HepG2 (cell line): ENCODE data around the gene SMAD1. TPM values are rescaled to one million over a fixed set of nuclear protein-coding genes. Genes with fewer than 3 reads are reported as not detected.

Experiments used
- ATAC-seq: fragments of 200-7000 bp; cut with Tn5 transposase; 3 replicates; pipeline ENCODE4 v1.9.1; 2020; ENCODE audit warnings: mild to moderate bottlenecking, moderate library complexity
- BruUV-seq: library from RNA; stranded (reverse); fragments of 400-500 nt; replicated peaks from 2 replicates; lab custom pipeline; 2021; lab: Mats Ljungman, UMichigan
- CTCF ChIA-PET: fragments of 300-600 bp; formaldehyde crosslinking; extraction: SDS; loops from one replicate; lab custom pipeline; 2021; ENCODE audit warnings: low total read pairs, inconsistent platforms, low intra/inter-chr PET ratio; lab: Yijun Ruan, JAX
- POLR2A ChIA-PET: fragments of 350-600 bp; sonication (Branson Sonifier 250); formaldehyde crosslinking; loops from one replicate; lab custom pipeline; 2020; ENCODE audit warnings: antibody characterized with exemption, inconsistent platforms; lab: Yijun Ruan, JAX
- DNase-seq: peaks from one replicate; pipeline ENCODE4 v3.0.0-alpha.2; 2015; ENCODE audit warnings: low spot score
- FAIRE-seq: peaks from 3 replicates; lab custom pipeline; 2011; peaks lifted over from hg19 to GRCh38; lab: Jason Lieb, UNC
- H2AFZ ChIP-seq: one replicate; pipeline ENCODE4 v1.6.1; 2011; ENCODE audit warnings: low read length, inconsistent platforms
- H3K27ac ChIP-seq: fragments of 300-600 bp; 3 replicates; pipeline ENCODE4 v1.8.0; 2011; ENCODE audit warnings: mixed run types, mild to moderate bottlenecking, mixed read lengths, low read length, inconsistent platforms; ENCODE audit not compliant: insufficient read depth; ENCODE audit errors: extremely low read length
- H3K27me3 ChIP-seq, 2 experiments: fragments of 200-600 bp in 1 of 2; 2 replicates in 1 of 2; 3 replicates in 1 of 2; pipeline versions ENCODE4 v1.6.0 to v1.8.0; 2011; ENCODE audit warnings: low read length in 2 of 2, mild to moderate bottlenecking in 2 of 2, moderate library complexity in 2 of 2, inconsistent platforms in 1 of 2; ENCODE audit not compliant: insufficient read depth in 2 of 2, control insufficient read depth in 1 of 2
- H3K36me3 ChIP-seq, 2 experiments: fragments of 200-600 bp in 1 of 2; replicated peaks in 1 of 2; 2 replicates in 1 of 2; 3 replicates in 1 of 2; pipeline versions ENCODE4 v1.5.1 to v1.8.0; 2011; ENCODE audit warnings: low read length in 2 of 2, inconsistent platforms in 1 of 2; ENCODE audit not compliant: insufficient read depth in 2 of 2, control insufficient read depth in 1 of 2
- H3K4me1 ChIP-seq: 2 replicates; pipeline ENCODE4 v1.5.1; 2012; ENCODE audit warnings: low read length, inconsistent platforms; ENCODE audit not compliant: insufficient read depth
- H3K4me2 ChIP-seq: 2 replicates; pipeline ENCODE4 v1.6.0; 2011; ENCODE audit warnings: low read depth, low read length, inconsistent platforms
- H3K4me3 ChIP-seq, 3 experiments: fragments of 200-600 bp in 1 of 3; sonication (generic), shearing (Covaris generic) in 1 of 3; replicated peaks in 1 of 3; 2 replicates each; pipeline ENCODE4 v1.5.1; 2011 to 2016; ENCODE audit warnings: low read length in 3 of 3, inconsistent platforms in 2 of 3, low read depth in 2 of 3, mild to moderate bottlenecking in 2 of 3, control low read depth in 1 of 3, mixed read lengths in 1 of 3; ENCODE audit not compliant: insufficient read depth in 1 of 3
- H3K79me2 ChIP-seq: one replicate; pipeline ENCODE4 v1.6.1; 2011; ENCODE audit warnings: low read length, inconsistent platforms; ENCODE audit not compliant: insufficient read depth
- H3K9ac ChIP-seq: 2 replicates; pipeline ENCODE4 v1.6.0; 2011; ENCODE audit warnings: mild to moderate bottlenecking, low read depth, low read length, inconsistent platforms; ENCODE audit not compliant: insufficient read depth
- H3K9me3 ChIP-seq: 2 replicates; pipeline ENCODE4 v1.5.1; 2012; ENCODE audit warnings: mild to moderate bottlenecking, low read length
- H4K20me1 ChIP-seq: 2 replicates; pipeline ENCODE4 v1.6.0; 2011; ENCODE audit warnings: inconsistent platforms, mild to moderate bottlenecking, low read length, moderate library complexity; ENCODE audit not compliant: insufficient read depth
- CTCF ChIP-seq: sonication (generic); formaldehyde crosslinking; IDR thresholded peaks from 2 replicates; pipeline ENCODE4 v1.5.0; 2020; ENCODE audit warnings: mild to moderate bottlenecking, missing genetic modification reagents, moderate library complexity
- HDAC2 ChIP-seq: sonication (generic); formaldehyde crosslinking; IDR thresholded peaks from 2 replicates; pipeline ENCODE4 v1.4.0; 2020; ENCODE audit warnings: missing genetic modification reagents
- HMG20B ChIP-seq: conservative IDR thresholded peaks from 2 replicates; pipeline ENCODE4 v1.6.1; 2016; ENCODE audit warnings: missing genetic modification reagents, missing compliant biosample characterization
- KLF12 ChIP-seq: sonication (generic); formaldehyde crosslinking; IDR thresholded peaks from 2 replicates; pipeline ENCODE4 v1.4.0; 2020; ENCODE audit warnings: missing genetic modification reagents, borderline replicate concordance
- KLF13 ChIP-seq: sonication (generic); formaldehyde crosslinking; IDR thresholded peaks from 2 replicates; pipeline ENCODE4 v1.4.0; 2020; ENCODE audit warnings: mild to moderate bottlenecking, missing genetic modification reagents
- MTA1 ChIP-seq: sonication (generic); formaldehyde crosslinking; IDR thresholded peaks from 2 replicates; pipeline ENCODE4 v1.4.0; 2020; ENCODE audit warnings: missing genetic modification reagents, mild to moderate bottlenecking, borderline replicate concordance
- NFATC3 ChIP-seq: sonication (generic); formaldehyde crosslinking; IDR thresholded peaks from 2 replicates; pipeline ENCODE4 v1.5.1; 2020; ENCODE audit warnings: mild to moderate bottlenecking, missing genetic modification reagents
- NFIB ChIP-seq: sonication (generic); formaldehyde crosslinking; IDR thresholded peaks from 2 replicates; pipeline ENCODE4 v1.9.0; 2021; ENCODE audit warnings: missing genetic modification reagents, mild to moderate bottlenecking, borderline replicate concordance
- RARA ChIP-seq: IDR thresholded peaks from 2 replicates; pipeline ENCODE4 v1.6.1; 2016; ENCODE audit warnings: missing genetic modification reagents, missing compliant biosample characterization
- SATB2 ChIP-seq: sonication (generic); formaldehyde crosslinking; IDR thresholded peaks from 2 replicates; pipeline ENCODE4 v1.5.0; 2020; ENCODE audit warnings: missing genetic modification reagents
- U2AF2 ChIP-seq: fragments of 200-400 bp; formaldehyde crosslinking; IDR thresholded peaks from 2 replicates; pipeline ENCODE4 v1.6.1; 2017; ENCODE audit warnings: low read depth, mild to moderate bottlenecking, low read length
- ZFP62 ChIP-seq: sonication (generic); formaldehyde crosslinking; IDR thresholded peaks from 2 replicates; pipeline ENCODE4 v1.4.0; 2020; ENCODE audit warnings: missing genetic modification reagents
- ZNF207 ChIP-seq: fragments of 450-650 bp; IDR thresholded peaks from 2 replicates; pipeline ENCODE4 v1.6.1; 2016; ENCODE audit warnings: antibody characterized with exemption, borderline replicate concordance
- ZNF343 ChIP-seq: sonication (generic); formaldehyde crosslinking; IDR thresholded peaks from 2 replicates; pipeline ENCODE4 v1.4.0; 2020; ENCODE audit warnings: mild to moderate bottlenecking, missing genetic modification reagents
- ZNF615 ChIP-seq: sonication (generic); formaldehyde crosslinking; IDR thresholded peaks from 2 replicates; pipeline ENCODE4 v1.5.0; 2020; ENCODE audit warnings: mild to moderate bottlenecking, missing genetic modification reagents, borderline replicate concordance
- ZNF770 ChIP-seq: sonication (generic); formaldehyde crosslinking; IDR thresholded peaks from 2 replicates; pipeline ENCODE4 v1.5.0; 2020; ENCODE audit warnings: mild to moderate bottlenecking, missing genetic modification reagents
- ZNF850 ChIP-seq: sonication (generic); formaldehyde crosslinking; conservative IDR thresholded peaks from 2 replicates; pipeline ENCODE4 v1.9.0; 2021; ENCODE audit warnings: mild to moderate bottlenecking, missing genetic modification reagents
- WGBS: methylation state at CpG from one replicate; pipeline ENCODE4 v1.1.6; 2017; ENCODE audit warnings: low lambda C conversion rate; 5-methylcytosine and 5-hydroxymethylcytosine counted together
- in situ Hi-C: cut with HindIII; loops from 2 replicates; pipeline ENCODE4 v1.10.0; 2017; ENCODE audit warnings: low pct_unique_long_range_greater_than_20kb; ENCODE audit not compliant: extremely low pct_ligation_motif_present
- intact Hi-C: fragments of 100-400 bp; cut with micrococcal nuclease; formaldehyde crosslinking; loops from one replicate; pipeline ENCODE4 v1.10.0; 2022; ENCODE audit not compliant: unreplicated experiment
- polyA plus RNA-seq, 8 experiments: library from polyadenylated mRNA; depleted of rRNA in 3 of 8; stranded (reverse) in 7 of 8; unstranded in 1 of 8; fragments of >200 nt; fragmentation: Illumina TruSeq in 4 of 8; extraction: Trizol in 4 of 8; gene quantifications; 2 replicates each; pipeline versions ENCODE4 v1.2.1 to v1.2.3, GENCODE V29; 2011 to 2016; ENCODE audit warnings: low read depth in 4 of 8, missing spikeins in 1 of 8, mixed read lengths in 1 of 8; ENCODE audit not compliant: insufficient read depth in 1 of 8
- total RNA-seq, 5 experiments: library from RNA; depleted of rRNA; stranded (reverse); fragments of >200 nt; fragmentation: Illumina TruSeq; extraction: Trizol; gene quantifications; 2 replicates each; pipeline ENCODE4 v1.2.3, GENCODE V29; 2016; ENCODE audit warnings: low read depth in 1 of 5

The SMAD1 gene
- total and polyA plus RNA-seq, 2 of the 13 experiments (the other 11 are each of a cell fraction or from before 2014, with no cell fraction given), result 12.7 to 16.6 TPM

- CTCF ChIA-PET, result no interaction called here
- 91% methylated on average over 1 of the region's 1 CpG for WGBS
Measured at GRCh38 chr4:145554691-145555090, 73.0 kb downstream of the SMAD1 start.

More at GRCh38 chr4:145554691-145555090, 73.0 kb downstream of the SMAD1 start:
- Histone ChIP-seq H3K36me3 (peaks cover 3 to 6% of the 10 kb centered on the region in 2 experiments; a peak in 3 of 5 replicates), H2AFZ (no peak overlapping the region), H3K9ac (no peak overlapping the region), H3K4me2 (no peak overlapping the region), H3K4me3 (no peak overlapping the region), H3K79me2 (no peaks in the 10 kb centered on the region), H3K27ac (no peak overlapping the region), H3K4me1 (no peaks in the 10 kb centered on the region), H3K27me3 (no peaks in the 10 kb centered on the region), H3K9me3 (no peaks in the 10 kb centered on the region), H4K20me1 (no peaks in the 10 kb centered on the region)
- intact Hi-C loops (loop anchor here (5.0 to 10.0 kb wide), 2 partner anchors 63 to 140 kb away; partner anchors contain the start of gene MMAA), in situ Hi-C loops (loop anchor here (10.0 kb wide), 1 partner anchor 320 kb away; no protein-coding TSS in a partner anchor)
- no peak for TF ChIP-seq SATB2
- no peak for TF ChIP-seq HDAC2 (CRISPR knock-in tag)
- TF ChIP-seq U2AF2, result no peak
- no peak for TF ChIP-seq ZFP62 (CRISPR knock-in tag)
- TF ChIP-seq KLF12 (CRISPR knock-in tag), result no peak
- TF ChIP-seq CTCF, result no peak
- TF ChIP-seq NFATC3, result no peak
- no peak for TF ChIP-seq ZNF343 (CRISPR knock-in tag)
- no peak for TF ChIP-seq ZNF615
- no peak for TF ChIP-seq MTA1 (CRISPR knock-in tag)
- TF ChIP-seq NFIB (CRISPR knock-in tag), result no peak
- TF ChIP-seq ZNF850 (CRISPR knock-in tag), result no peak
- TF ChIP-seq RARA (CRISPR knock-in tag), result no peak
- TF ChIP-seq KLF13, result no peak
- no peak for TF ChIP-seq ZNF770 (CRISPR knock-in tag)
- no peak for TF ChIP-seq HMG20B (CRISPR knock-in tag)
- TF ChIP-seq ZNF207, result no peak
- ATAC-seq (no peak), FAIRE-seq (no peak), DNase-seq (no peak)
- BruUV-seq, result no TSS peak
- POLR2A ChIA-PET, result no interaction called here
